Measurements from ENCODE around the gene OR52A5. TPM values are rescaled to one million over a fixed set of nuclear protein-coding genes. Genes with fewer than 3 reads are reported as not detected.

Gene OR52A5
- total and polyA plus RNA-seq, 2 of the 13 experiments (the other 11 are each of a cell fraction or from before 2014, with no cell fraction given), result not detected

DNA sequence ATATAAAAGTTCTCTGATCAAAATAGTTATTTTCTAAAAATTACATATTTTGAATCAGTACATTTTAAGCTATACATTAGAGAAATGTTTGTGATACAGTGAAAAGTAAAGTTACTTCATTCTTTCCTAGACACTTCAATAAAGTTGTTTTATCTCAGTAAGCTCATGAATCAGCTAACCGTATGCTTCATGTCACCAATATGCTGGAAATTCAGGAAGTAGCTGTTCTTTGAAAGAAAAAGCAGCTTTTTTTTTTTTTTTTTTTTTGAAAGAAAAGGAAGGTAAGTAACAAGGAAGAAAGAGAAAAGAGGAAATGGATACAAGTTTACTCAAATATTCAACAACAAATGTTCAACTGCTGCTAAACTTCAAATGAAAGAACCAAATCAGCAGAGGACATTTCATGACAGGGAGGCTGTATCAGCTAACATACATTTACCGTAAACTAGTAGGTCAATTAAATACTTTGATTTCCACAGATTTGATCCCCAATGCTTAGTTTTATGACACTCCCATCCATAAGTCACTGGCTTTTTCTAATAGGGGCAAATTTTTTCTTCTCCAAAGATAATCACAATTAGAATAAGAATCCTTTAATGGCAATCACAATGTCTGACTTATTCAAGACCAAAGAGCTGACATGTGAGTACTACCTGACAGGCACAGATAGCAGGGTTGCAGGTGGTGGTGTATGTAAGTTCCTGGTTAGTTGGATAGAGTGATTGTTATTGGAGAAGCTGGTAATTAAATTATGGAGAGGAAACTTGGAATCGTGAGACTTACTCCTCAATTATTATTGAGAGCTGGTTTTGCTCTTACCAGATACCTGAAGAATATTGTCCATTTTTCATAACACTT is 15.6 kb upstream of the OR52A5 start (continued):
- TF ChIP-seq ZNF616 (CRISPR knock-in tag; IDR thresholded peaks at IDR 0.05; ENCODE audit: low read depth), result no peak

DNA sequence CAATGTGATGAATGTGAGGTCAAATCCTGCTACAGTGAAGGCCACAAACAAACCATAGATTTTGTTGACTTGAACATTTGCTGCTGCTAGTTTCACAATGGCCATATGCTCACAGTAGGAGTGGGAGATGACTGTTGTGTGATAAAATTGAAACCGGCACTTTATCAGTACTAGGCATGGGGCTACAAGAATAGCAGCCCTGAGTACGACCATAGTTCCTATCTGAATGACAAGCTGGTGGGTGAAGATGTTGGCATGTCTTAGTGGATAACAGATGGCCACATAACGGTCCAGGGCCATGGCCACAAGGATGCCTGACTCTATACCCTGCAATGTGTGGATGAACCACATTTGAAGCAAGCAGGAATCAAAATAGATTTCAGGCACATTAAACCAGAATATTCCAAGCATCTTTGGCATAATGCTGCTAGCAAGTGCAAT is 13.6 kb upstream of the OR52A5 start:
- ATAC-seq, result no peak
- POLR2A ChIA-PET, result no interaction called here
- H3K9me3 ChIP-seq (ENCODE audit: low read length), result no peaks in the 10 kb centered on the region
- no peak overlapping the region for H3K4me3 ChIP-seq (replicated peaks in 1 of 3; ENCODE audit: insufficient read depth in 1 of 3, low read depth in 2 of 3, low read length in 3 of 3)
- 0% methylated on average over 1 of the region's 3 CpGs for WGBS (ENCODE audit: low lambda C conversion rate)
- no peaks in the 10 kb centered on the region for H3K79me2 ChIP-seq (ENCODE audit: insufficient read depth, low read length)
- H4K20me1 ChIP-seq (ENCODE audit: insufficient read depth, low read length), result no peaks in the 10 kb centered on the region
- BruUV-seq (replicated peaks), result no TSS peak
- H3K4me2 ChIP-seq (ENCODE audit: low read depth, low read length), result no peak overlapping the region
- intact Hi-C loops (cut with micrococcal nuclease; ENCODE audit: unreplicated experiment), result no loop called here
- no peaks in the 10 kb centered on the region for H3K4me1 ChIP-seq (ENCODE audit: insufficient read depth, low read length)
- in situ Hi-C loops (cut with HindIII; ENCODE audit: extremely low pct_ligation_motif_present, low pct_unique_long_range_greater_than_20kb), result no loop called here
- CTCF ChIA-PET (ENCODE audit: low intra/inter-chr PET ratio, low total read pairs), result no interaction called here
- H3K36me3 ChIP-seq (replicated peaks in 1 of 2; ENCODE audit: control insufficient read depth in 1 of 2, insufficient read depth in 2 of 2, low read length in 2 of 2), result no peaks in the 10 kb centered on the region
- H3K27me3 ChIP-seq (ENCODE audit: control insufficient read depth in 1 of 2, insufficient read depth in 2 of 2, low read length in 2 of 2), result no peaks in the 10 kb centered on the region; a peak in 1 of 5 replicates
- no peak overlapping the region for H3K27ac ChIP-seq (ENCODE audit: extremely low read length, insufficient read depth, low read length)
- no peak overlapping the region for H2AFZ ChIP-seq (ENCODE audit: low read length)
- no peak for DNase-seq (ENCODE audit: low spot score)
- no peak for FAIRE-seq
- H3K9ac ChIP-seq (ENCODE audit: insufficient read depth, low read depth, low read length), result no peak overlapping the region
- TF ChIP-seq PLRG1 (conservative IDR thresholded peaks at IDR 0.05) (no peak), RFX3 (CRISPR knock-in tag; IDR thresholded peaks at IDR 0.05) (no peak), HHEX (CRISPR knock-in tag; IDR thresholded peaks at IDR 0.05) (no peak), KMT2A (CRISPR knock-in tag; IDR thresholded peaks at IDR 0.05) (no peak), FLYWCH1 (CRISPR knock-in tag; IDR thresholded peaks at IDR 0.05) (no peak), POLR2AphosphoS2 (IDR thresholded peaks at IDR 0.05; ENCODE audit: low read depth, low read length) (no peak), ASH2L (IDR thresholded peaks at IDR 0.05; ENCODE audit: insufficient read length, low read depth, low read length) (no peak), HOXD1 (CRISPR knock-in tag; IDR thresholded peaks at IDR 0.05) (no peak), NFE2L1 (CRISPR knock-in tag; IDR thresholded peaks at IDR 0.05; ENCODE audit: borderline replicate concordance) (no peak), ZMYM4 (CRISPR knock-in tag; IDR thresholded peaks at IDR 0.05) (no peak), SIX1 (CRISPR knock-in tag; IDR thresholded peaks at IDR 0.05; ENCODE audit: borderline replicate concordance) (no peak), ZNF337 (CRISPR knock-in tag; IDR thresholded peaks at IDR 0.05; ENCODE audit: borderline replicate concordance, low read depth) (no peak)
- TF ChIP-seq, protein P1, sequence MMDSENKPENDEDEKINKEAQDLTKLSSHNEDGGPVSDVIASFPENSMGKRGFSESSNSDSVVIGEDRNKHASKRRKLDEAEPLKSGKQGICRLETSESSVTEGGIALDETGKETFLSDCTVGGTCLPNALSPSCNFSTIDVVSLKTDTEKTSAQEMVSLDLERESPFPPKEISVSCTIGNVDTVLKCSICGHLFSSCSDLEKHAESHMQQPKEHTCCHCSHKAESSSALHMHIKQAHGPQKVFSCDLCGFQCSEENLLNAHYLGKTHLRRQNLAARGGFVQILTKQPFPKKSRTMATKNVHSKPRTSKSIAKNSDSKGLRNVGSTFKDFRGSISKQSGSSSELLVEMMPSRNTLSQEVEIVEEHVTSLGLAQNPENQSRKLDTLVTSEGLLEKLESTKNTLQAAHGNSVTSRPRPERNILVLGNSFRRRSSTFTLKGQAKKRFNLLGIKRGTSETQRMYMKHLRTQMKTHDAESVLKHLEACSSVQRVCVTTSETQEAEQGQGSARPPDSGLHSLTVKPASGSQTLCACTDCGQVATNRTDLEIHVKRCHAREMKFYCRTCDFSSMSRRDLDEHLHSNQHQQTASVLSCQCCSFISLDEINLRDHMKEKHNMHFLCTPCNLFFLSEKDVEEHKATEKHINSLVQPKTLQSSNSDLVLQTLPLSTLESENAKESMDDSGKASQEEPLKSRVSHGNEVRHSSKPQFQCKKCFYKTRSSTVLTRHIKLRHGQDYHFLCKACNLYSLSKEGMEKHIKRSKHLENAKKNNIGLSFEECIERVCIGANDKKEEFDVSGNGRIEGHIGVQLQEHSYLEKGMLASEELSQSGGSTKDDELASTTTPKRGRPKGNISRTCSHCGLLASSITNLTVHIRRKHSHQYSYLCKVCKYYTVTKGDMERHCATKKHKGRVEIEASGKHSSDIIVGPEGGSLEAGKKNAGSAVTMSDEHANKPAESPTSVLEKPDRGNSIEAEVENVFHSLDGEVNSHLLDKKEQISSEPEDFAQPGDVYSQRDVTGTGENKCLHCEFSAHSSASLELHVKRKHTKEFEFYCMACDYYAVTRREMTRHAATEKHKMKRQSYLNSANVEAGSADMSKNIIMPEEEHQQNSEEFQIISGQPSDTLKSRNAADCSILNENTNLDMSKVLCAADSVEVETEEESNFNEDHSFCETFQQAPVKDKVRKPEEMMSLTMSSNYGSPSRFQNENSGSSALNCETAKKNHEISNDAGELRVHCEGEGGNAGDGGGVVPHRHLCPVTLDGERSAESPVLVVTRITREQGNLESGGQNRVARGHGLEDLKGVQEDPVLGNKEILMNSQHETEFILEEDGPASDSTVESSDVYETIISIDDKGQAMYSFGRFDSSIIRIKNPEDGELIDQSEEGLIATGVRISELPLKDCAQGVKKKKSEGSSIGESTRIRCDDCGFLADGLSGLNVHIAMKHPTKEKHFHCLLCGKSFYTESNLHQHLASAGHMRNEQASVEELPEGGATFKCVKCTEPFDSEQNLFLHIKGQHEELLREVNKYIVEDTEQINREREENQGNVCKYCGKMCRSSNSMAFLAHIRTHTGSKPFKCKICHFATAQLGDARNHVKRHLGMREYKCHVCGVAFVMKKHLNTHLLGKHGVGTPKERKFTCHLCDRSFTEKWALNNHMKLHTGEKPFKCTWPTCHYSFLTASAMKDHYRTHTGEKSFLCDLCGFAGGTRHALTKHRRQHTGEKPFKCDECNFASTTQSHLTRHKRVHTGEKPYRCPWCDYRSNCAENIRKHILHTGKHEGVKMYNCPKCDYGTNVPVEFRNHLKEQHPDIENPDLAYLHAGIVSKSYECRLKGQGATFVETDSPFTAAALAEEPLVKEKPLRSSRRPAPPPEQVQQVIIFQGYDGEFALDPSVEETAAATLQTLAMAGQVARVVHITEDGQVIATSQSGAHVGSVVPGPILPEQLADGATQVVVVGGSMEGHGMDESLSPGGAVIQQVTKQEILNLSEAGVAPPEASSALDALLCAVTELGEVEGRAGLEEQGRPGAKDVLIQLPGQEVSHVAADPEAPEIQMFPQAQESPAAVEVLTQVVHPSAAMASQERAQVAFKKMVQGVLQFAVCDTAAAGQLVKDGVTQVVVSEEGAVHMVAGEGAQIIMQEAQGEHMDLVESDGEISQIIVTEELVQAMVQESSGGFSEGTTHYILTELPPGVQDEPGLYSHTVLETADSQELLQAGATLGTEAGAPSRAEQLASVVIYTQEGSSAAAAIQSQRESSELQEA (CRISPR knock-in tag; IDR thresholded peaks at IDR 0.05; ENCODE audit: not compliant biosample characterization), result no peak
- TF ChIP-seq, protein P2, sequence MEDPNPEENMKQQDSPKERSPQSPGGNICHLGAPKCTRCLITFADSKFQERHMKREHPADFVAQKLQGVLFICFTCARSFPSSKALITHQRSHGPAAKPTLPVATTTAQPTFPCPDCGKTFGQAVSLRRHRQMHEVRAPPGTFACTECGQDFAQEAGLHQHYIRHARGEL (CRISPR knock-in tag; IDR thresholded peaks at IDR 0.05), result no peak
